A673 (cell line): ENCODE data around the gene ACSS1. TPM values are rescaled to one million over a fixed set of nuclear protein-coding genes. Genes with fewer than 3 reads are reported as not detected.

Experiments used
- BruUV-seq: library from RNA; stranded (reverse); fragments of 400-500 nt; replicated peaks from 2 replicates; lab custom pipeline; 2021; lab: Mats Ljungman, UMichigan
- CTCF ChIA-PET: fragments of 300-600 bp; sonication (Branson Sonifier 250); formaldehyde crosslinking; loops from one replicate; lab custom pipeline; 2022; ENCODE audit warnings: antibody characterized with exemption; lab: Charles Lee
- POLR2A ChIA-PET: fragments of 300-600 bp; sonication (Branson Sonifier 250); formaldehyde crosslinking; loops from one replicate; lab custom pipeline; 2022; ENCODE audit warnings: antibody characterized with exemption; ENCODE audit not compliant: low non-redundant PET; lab: Charles Lee
- DNase-seq: peaks from one replicate; pipeline ENCODE4 v3.0.0-alpha.2; 2015; ENCODE audit warnings: low spot score
- H3K27ac ChIP-seq: fragments of 200-600 bp; sonication (generic); 2 replicates; pipeline ENCODE4 v1.5.1; 2016; ENCODE audit warnings: mixed run types, low read depth, mild to moderate bottlenecking, mixed read lengths, antibody characterized with exemption, low read length; ENCODE audit not compliant: poor library complexity, severe bottlenecking
- H3K27me3 ChIP-seq: fragments of 200-600 bp; sonication (generic); replicated peaks from 2 replicates; pipeline ENCODE4 v1.6.1; 2017; ENCODE audit warnings: mixed run types, low read depth, mild to moderate bottlenecking, mixed read lengths, antibody characterized with exemption, low read length; ENCODE audit not compliant: insufficient read depth, poor library complexity
- H3K36me3 ChIP-seq: fragments of 200-600 bp; sonication (generic); 2 replicates; pipeline ENCODE4 v1.6.1; 2016; ENCODE audit warnings: mixed run types, mild to moderate bottlenecking, mixed read lengths, antibody characterized with exemption, low read length; ENCODE audit not compliant: insufficient read depth, poor library complexity, severe bottlenecking
- H3K4me1 ChIP-seq: fragments of 200-600 bp; sonication (generic); 2 replicates; pipeline ENCODE4 v1.6.1; 2017; ENCODE audit warnings: mixed run types, mild to moderate bottlenecking, mixed read lengths, antibody characterized with exemption, low read length; ENCODE audit not compliant: insufficient read depth, poor library complexity, severe bottlenecking
- H3K4me3 ChIP-seq: fragments of 200-600 bp; sonication (generic); 2 replicates; pipeline ENCODE4 v1.5.1; 2016; ENCODE audit warnings: low read depth, mixed run types, mild to moderate bottlenecking, mixed read lengths, low read length; ENCODE audit not compliant: poor library complexity, severe bottlenecking
- H3K9me3 ChIP-seq: fragments of 200-600 bp; sonication (generic); 2 replicates; pipeline ENCODE4 v1.6.1; 2016; ENCODE audit warnings: mixed run types, low read depth, mild to moderate bottlenecking, mixed read lengths, antibody characterized with exemption, low read length; ENCODE audit not compliant: poor library complexity, severe bottlenecking
- CTCF ChIP-seq: fragments of 300-800, 200-600 bp; sonication (generic); conservative IDR thresholded peaks from 2 replicates; pipeline ENCODE4 v1.5.1; 2017; ENCODE audit warnings: low read depth, mild to moderate bottlenecking, antibody characterized with exemption, low read length, moderate library complexity, mixed read lengths
- EZH2 ChIP-seq: fragments of 200-600 bp; sonication (generic); IDR thresholded peaks from 2 replicates; pipeline ENCODE4 v1.6.1; 2017; ENCODE audit warnings: borderline replicate concordance, low read depth, mild to moderate bottlenecking, mixed read lengths, antibody characterized with exemption, low read length; ENCODE audit not compliant: poor library complexity, severe bottlenecking
- intact Hi-C: fragments of 100-400 bp; cut with micrococcal nuclease; formaldehyde crosslinking; loops from one replicate; pipeline ENCODE4 v1.10.0; 2022; ENCODE audit not compliant: unreplicated experiment
- total RNA-seq: library from RNA; stranded (reverse); gene quantifications from 2 replicates; pipeline ENCODE4 v1.2.3, GENCODE V29; 2021

The ACSS1 gene
- total RNA-seq, 1 experiment from 2014 or later = 3.9 TPM

GRCh38 chr20:25063981-25064380, 6.0 kb upstream of the ACSS1 start:
- intact Hi-C loops = no loop called here

GRCh38 chr20:25063546-25063945, 5.6 kb upstream of the ACSS1 start:
- Histone ChIP-seq H3K4me1 (peaks cover 9% of the 10 kb centered on the region), H3K9me3 (no peaks in the 10 kb centered on the region), H3K36me3 (no peaks in the 10 kb centered on the region), H3K4me3 (no peak overlapping the region), H3K27me3 (peaks cover 38% of the 10 kb centered on the region), H3K27ac (no peak overlapping the region)
- TF ChIP-seq CTCF (no peak), EZH2 (no peak)
- no TSS peak for BruUV-seq
- ChIA-PET CTCF (no interaction called here), POLR2A (no interaction called here)
- no peak for DNase-seq
- intact Hi-C loops = no loop called here

More at GRCh38 chr20:25063981-25064380, 6.0 kb upstream of the ACSS1 start:
- no peak for DNase-seq
- no peak overlapping the region for H3K27ac ChIP-seq
- peaks cover 43% of the 10 kb centered on the region for H3K27me3 ChIP-seq
- H3K36me3 ChIP-seq = no peaks in the 10 kb centered on the region
- H3K4me3 ChIP-seq = no peak overlapping the region
- CTCF ChIA-PET = no interaction called here
- POLR2A ChIA-PET = no interaction called here
- TF ChIP-seq CTCF (no peak), EZH2 (no peak)
- H3K9me3 ChIP-seq = no peaks in the 10 kb centered on the region
- H3K4me1 ChIP-seq = peaks cover 4% of the 10 kb centered on the region
- no TSS peak for BruUV-seq

- TF ChIP-seq CTCF = no peak
- TF ChIP-seq EZH2 = no peak
- intact Hi-C loops = no loop called here
Observed at GRCh38 chr20:25062841-25063240, 4.9 kb upstream of the ACSS1 start.

More at GRCh38 chr20:25062841-25063240, 4.9 kb upstream of the ACSS1 start:
- Histone ChIP-seq H3K27ac (no peak overlapping the region), H3K9me3 (no peaks in the 10 kb centered on the region), H3K4me1 (peaks cover 12% of the 10 kb centered on the region), H3K27me3 (peaks cover 31% of the 10 kb centered on the region), H3K4me3 (no peak overlapping the region), H3K36me3 (no peaks in the 10 kb centered on the region)
- ChIA-PET CTCF (no interaction called here), POLR2A (no interaction called here)
- DNase-seq = no peak
- BruUV-seq = no TSS peak
